ENCODE results near the gene TMEM253.

Gene TMEM253

DNA sequence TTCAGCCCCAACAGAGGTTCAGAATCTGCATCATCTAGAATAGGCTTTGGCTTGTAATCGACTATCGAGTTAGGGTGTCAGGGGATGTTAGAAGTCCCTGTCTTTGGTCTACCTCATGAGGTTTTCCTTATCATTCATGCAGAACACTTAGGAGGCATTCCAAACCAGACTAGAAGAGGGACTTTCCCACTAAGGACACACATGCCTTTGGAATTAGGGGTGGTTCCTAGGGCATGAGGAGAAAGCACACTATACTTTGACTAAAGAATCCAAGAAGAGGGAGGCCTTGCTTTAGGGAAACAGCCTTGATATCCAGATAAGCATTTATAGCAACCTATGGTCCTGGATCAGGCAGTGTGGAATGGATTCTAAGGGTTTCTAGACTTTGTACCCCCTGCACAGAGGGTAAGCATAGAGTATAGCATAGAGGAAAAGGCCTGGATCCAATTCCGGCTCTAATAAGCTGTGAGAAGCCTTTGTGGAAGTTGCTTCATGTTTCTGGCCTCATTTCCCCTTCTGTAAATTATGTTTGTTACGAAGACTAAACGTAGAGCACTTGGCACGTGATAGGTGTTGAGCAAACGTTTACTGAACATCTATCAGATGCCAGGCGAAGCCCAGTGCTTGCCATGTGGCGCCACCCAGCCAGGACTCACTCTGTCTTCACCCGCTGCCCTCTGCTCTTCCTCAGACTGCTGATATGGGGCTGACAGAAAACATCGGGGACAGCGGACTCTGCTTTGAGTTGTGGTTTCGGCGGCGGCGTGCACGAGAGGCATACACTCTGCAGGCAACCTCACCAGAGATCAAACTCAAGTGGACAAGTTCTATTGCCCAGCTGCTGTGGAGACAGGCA, 15.6 kb upstream of the TMEM253 start:
- Histone ChIP-seq H3K4me3 (ENCODE audit: low read depth, low read length) (no peak overlapping the region), H3K36me3 (ENCODE audit: control insufficient read depth in 2 of 2, insufficient read depth in 1 of 2, low read length in 2 of 2) (peaks cover 3 to 83% of the 10 kb centered on the region in 2 experiments; a peak in 2 of 3 replicates), H3K4me1 (ENCODE audit: control insufficient read depth, insufficient read depth, low read length) (no peaks in the 10 kb centered on the region), H3K27ac (ENCODE audit: extremely low read depth, low read depth, low read length) (no peak overlapping the region), H3K9me3 (ENCODE audit: control insufficient read depth, insufficient read depth, low read depth, low read length) (no peaks in the 10 kb centered on the region)
- ChIA-PET CTCF (interaction anchor here (0.6 to 1.0 kb wide), 3 partner anchors 15 to 45 kb away, joined by 3 to 7 read pairs (median 3); partner anchors contain the start of gene ARHGEF40), POLR2A (interaction anchor here (9.9 kb wide), 1 partner anchor 14 kb away, joined by 71 read pairs; the partner anchor contains the start of gene ARHGEF40)
- TF ChIP-seq ZNF555 (tag by site-specific recombination; conservative IDR thresholded peaks at IDR 0.05) (no peak), ZNF214 (tag by site-specific recombination; IDR thresholded peaks at IDR 0.05; ENCODE audit: borderline replicate concordance) (no peak), ZSCAN16 (tag by site-specific recombination; IDR thresholded peaks at IDR 0.05) (no peak), MEIS1 (CRISPR knock-in tag; IDR thresholded peaks at IDR 0.05; ENCODE audit: borderline replicate concordance) (no peak), ZNF600 (tag by site-specific recombination; IDR thresholded peaks at IDR 0.05) (no peak), ZNF140 (tag by site-specific recombination; IDR thresholded peaks at IDR 0.05) (no peak), CTCF (tag by site-specific recombination; IDR thresholded peaks at IDR 0.05) (no peak), ZNF629 (tag by site-specific recombination; IDR thresholded peaks at IDR 0.05) (no peak), KLF10 (tag by site-specific recombination; IDR thresholded peaks at IDR 0.05) (no peak), ZNF155 (tag by site-specific recombination; IDR thresholded peaks at IDR 0.05) (no peak), KLF9 (tag by site-specific recombination; IDR thresholded peaks at IDR 0.05; ENCODE audit: low read depth) (no peak), ZNF510 (tag by site-specific recombination; IDR thresholded peaks at IDR 0.05; ENCODE audit: insufficient replicate concordance) (no peak), ZBTB21 (tag by site-specific recombination; IDR thresholded peaks at IDR 0.05) (no peak)
- TF ChIP-seq, protein P1, sequence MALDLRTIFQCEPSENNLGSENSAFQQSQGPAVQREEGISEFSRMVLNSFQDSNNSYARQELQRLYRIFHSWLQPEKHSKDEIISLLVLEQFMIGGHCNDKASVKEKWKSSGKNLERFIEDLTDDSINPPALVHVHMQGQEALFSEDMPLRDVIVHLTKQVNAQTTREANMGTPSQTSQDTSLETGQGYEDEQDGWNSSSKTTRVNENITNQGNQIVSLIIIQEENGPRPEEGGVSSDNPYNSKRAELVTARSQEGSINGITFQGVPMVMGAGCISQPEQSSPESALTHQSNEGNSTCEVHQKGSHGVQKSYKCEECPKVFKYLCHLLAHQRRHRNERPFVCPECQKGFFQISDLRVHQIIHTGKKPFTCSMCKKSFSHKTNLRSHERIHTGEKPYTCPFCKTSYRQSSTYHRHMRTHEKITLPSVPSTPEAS (tag by site-specific recombination; IDR thresholded peaks at IDR 0.05), result no peak

DNA sequence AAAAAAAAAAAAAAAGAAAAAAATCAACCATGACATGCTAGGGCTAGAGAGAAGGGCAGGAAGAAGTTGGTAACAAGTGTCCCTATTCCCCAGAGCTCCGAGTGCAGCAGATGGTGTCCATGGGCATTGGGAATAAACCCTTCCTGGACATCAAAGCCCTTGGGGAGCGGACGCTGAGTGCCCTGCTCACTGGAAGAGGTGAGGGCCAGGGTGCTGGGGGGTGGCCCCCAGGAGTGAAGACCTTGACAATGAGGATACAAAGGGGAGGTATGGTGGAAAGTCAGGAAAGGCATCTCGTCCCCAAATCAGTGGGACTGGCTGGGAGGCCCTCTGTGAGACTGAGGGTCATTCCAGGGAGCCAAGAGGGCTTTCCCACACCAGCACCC, 14.0 kb upstream of the TMEM253 start:
- Histone ChIP-seq H3K27ac (ENCODE audit: extremely low read depth, low read depth, low read length) (no peak overlapping the region), H3K4me1 (ENCODE audit: control insufficient read depth, insufficient read depth, low read length) (no peaks in the 10 kb centered on the region), H3K36me3 (ENCODE audit: control insufficient read depth in 2 of 2, insufficient read depth in 1 of 2, low read length in 2 of 2) (peaks cover 11 to 83% of the 10 kb centered on the region in 2 experiments; a peak in 2 of 3 replicates), H3K9me3 (ENCODE audit: control insufficient read depth, insufficient read depth, low read depth, low read length) (no peaks in the 10 kb centered on the region), H3K4me3 (ENCODE audit: low read depth, low read length) (no peak overlapping the region)
- CTCF ChIA-PET, result interaction anchor here (1.1 to 4.0 kb wide), 5 partner anchors 10 to 390 kb away, joined by 4 to 38 read pairs (median 6); partner anchors contain the start of gene ARHGEF40
- POLR2A ChIA-PET, result interaction anchor here (0.6 to 9.9 kb wide), 4 partner anchors 10 to 18 kb away, joined by 3 to 71 read pairs (median 4); partner anchors contain the start of genes ARHGEF40 and ZNF219
- TF ChIP-seq WT1 (tag by site-specific recombination; IDR thresholded peaks at IDR 0.05) (no peak), SCRT2 (tag by site-specific recombination; IDR thresholded peaks at IDR 0.05) (no peak), ZNF10 (tag by site-specific recombination; IDR thresholded peaks at IDR 0.05) (no peak), ZNF174 (tag by site-specific recombination; IDR thresholded peaks at IDR 0.05) (no peak), GLI2 (tag by site-specific recombination; IDR thresholded peaks at IDR 0.05; ENCODE audit: borderline replicate concordance, low read depth) (no peak), ZBTB20 (tag by site-specific recombination; IDR thresholded peaks at IDR 0.05) (no peak), ZNF19 (tag by site-specific recombination; IDR thresholded peaks at IDR 0.05; ENCODE audit: low read depth) (no peak)

Measured in HEK293 (cell line).